CD4-positive, alpha-beta T cell treated with Interleukin-6 at 100 ng/mL for 8 hours (primary cell): ENCODE measurements around the gene ZNF277.
"Not testable (repeated sequence)": the region's sequence is repeated elsewhere in the genome, so short reads cannot be mapped to it uniquely, and the experiment has no call there.

ENCODE experiments used
- DNase-seq: peaks from one replicate; pipeline ENCODE4 v3.0.0-alpha.2; 2020; ENCODE audit warnings: mixed read lengths, low spot score

Gene ZNF277

GRCh38 chr7:112292162-112292561, 85.7 kb downstream of the ZNF277 start:
- no peak for DNase-seq

- no peak for DNase-seq
Measured at GRCh38 chr7:112293416-112293815, 86.9 kb downstream of the ZNF277 start.

GRCh38 chr7:112296432-112296831, 89.9 kb downstream of the ZNF277 start:
- DNase-seq: no peak

GRCh38 chr7:112297681-112298080, 91.2 kb downstream of the ZNF277 start:
- DNase-seq: no peak

GRCh38 chr7:112298543-112299100, 92.1 kb downstream of the ZNF277 start:
- no peak for DNase-seq

GRCh38 chr7:112300072-112300471, 93.6 kb downstream of the ZNF277 start:
- DNase-seq: no peak

GRCh38 chr7:112300831-112301407, 94.4 kb downstream of the ZNF277 start:
- DNase-seq: no peak

- no peak for DNase-seq
Measured at GRCh38 chr7:112302566-112302965, 96.1 kb downstream of the ZNF277 start.

GRCh38 chr7:112306903-112307302, 100.4 kb downstream of the ZNF277 start:
- no peak for DNase-seq

- DNase-seq: no peak
Measured at GRCh38 chr7:112307506-112307905, 101.0 kb downstream of the ZNF277 start.

- DNase-seq: no peak
Measured at GRCh38 chr7:112308974-112309373, 102.5 kb downstream of the ZNF277 start.

- DNase-seq: not testable (repeated sequence)
Measured at GRCh38 chr7:112316803-112317202, 110.3 kb downstream of the ZNF277 start.

- no peak for DNase-seq
Measured at GRCh38 chr7:112322070-112322469, 115.6 kb downstream of the ZNF277 start.

- DNase-seq: no peak
Measured at GRCh38 chr7:112327566-112327965, 121.1 kb downstream of the ZNF277 start.

- no peak for DNase-seq
Measured at GRCh38 chr7:112331492-112331891, 125.0 kb downstream of the ZNF277 start.

GRCh38 chr7:112334366-112334765, 127.9 kb downstream of the ZNF277 start:
- DNase-seq: no peak

GRCh38 chr7:112336261-112336660, 129.8 kb downstream of the ZNF277 start:
- DNase-seq: no peak

GRCh38 chr7:112336936-112337576, 130.6 kb downstream of the ZNF277 start:
- DNase-seq: no peak

- DNase-seq: no peak
Measured at GRCh38 chr7:112337892-112338291, 131.4 kb downstream of the ZNF277 start.

- DNase-seq: no peak
Measured at GRCh38 chr7:112338786-112339185, 132.3 kb downstream of the ZNF277 start.

GRCh38 chr7:112341464-112341863, 135.0 kb downstream of the ZNF277 start:
- DNase-seq: no peak

- no peak for DNase-seq
Measured at GRCh38 chr7:112346381-112347060, 140.0 kb downstream of the ZNF277 start.

GRCh38 chr7:112347088-112347487, 140.6 kb downstream of the ZNF277 start:
- DNase-seq: no peak
